HG03354 (cell line): ENCODE data around the gene CD63.

Source experiments
- ATAC-seq: cut with Tn5 transposase; IDR thresholded peaks from one replicate; pipeline ENCODE4 v1.9.1; 2021; ENCODE audit warnings: mild to moderate bottlenecking; ENCODE audit not compliant: unreplicated experiment, poor library complexity, severe bottlenecking

The CD63 gene

GRCh38 chr12:55707841-55708694, 20.7 kb downstream of the CD63 start, which contains the start of gene ITGA7:
Gene ITGA7, minus strand, starts transcription at chr12:55707904. Its CDS starts 222 bp downstream, at chr12:55707682.
- peak; percentile 57 for ATAC-seq

GRCh38 chr12:55707219-55707671, 21.6 kb downstream of the CD63 start:
- no peak for ATAC-seq

- ATAC-seq = no peak
Measured at GRCh38 chr12:55706568-55707218, 22.1 kb downstream of the CD63 start.

GRCh38 chr12:55705782-55706402, 22.9 kb downstream of the CD63 start:
- ATAC-seq = no peak

GRCh38 chr12:55704824-55705718, 23.7 kb downstream of the CD63 start:
- no peak for ATAC-seq

GRCh38 chr12:55703901-55704761, 24.7 kb downstream of the CD63 start:
- ATAC-seq = no peak

GRCh38 chr12:55703288-55703687, 25.5 kb downstream of the CD63 start:
- ATAC-seq = no peak

- no peak for ATAC-seq
Measured at GRCh38 chr12:55702861-55703260, 25.9 kb downstream of the CD63 start.

GRCh38 chr12:55700255-55701018, 28.4 kb downstream of the CD63 start:
- no peak for ATAC-seq

GRCh38 chr12:55699471-55700055, 29.2 kb downstream of the CD63 start:
- ATAC-seq = no peak

GRCh38 chr12:55698965-55699364, 29.8 kb downstream of the CD63 start:
- ATAC-seq = no peak

- ATAC-seq = no peak
Measured at GRCh38 chr12:55698241-55698955, 30.4 kb downstream of the CD63 start.

GRCh38 chr12:55697686-55698085, 31.1 kb downstream of the CD63 start:
- no peak for ATAC-seq

- no peak for ATAC-seq
Measured at GRCh38 chr12:55696796-55697462, 31.9 kb downstream of the CD63 start.

- ATAC-seq = no peak
Measured at GRCh38 chr12:55696141-55696540, 32.7 kb downstream of the CD63 start.

- no peak for ATAC-seq
Measured at GRCh38 chr12:55695349-55695748, 33.5 kb downstream of the CD63 start.

GRCh38 chr12:55694651-55695050, 34.2 kb downstream of the CD63 start:
- no peak for ATAC-seq
